Vagina (tissue), 2 donors: ENCODE results near the gene CRLF2.

ENCODE experiments used
- CTCF ChIP-seq, 3 experiments: fragments of 450-650 bp in 2 of 3; fragments of 200-600 bp in 1 of 3; sonication (generic) in 1 of 3; IDR thresholded peaks; one replicate each; pipeline ENCODE4 v1.5.1; 2017 to 2019; ENCODE audit warnings: antibody characterized with exemption in 3 of 3, mild to moderate bottlenecking in 2 of 3, moderate library complexity in 2 of 3
- POLR2AphosphoS5 ChIP-seq, 2 donors: sonication (generic); formaldehyde crosslinking; IDR thresholded peaks; one replicate each; pipeline ENCODE4 v1.9.0; 2017; ENCODE audit warnings: antibody characterized with exemption in 2 of 2, mild to moderate bottlenecking in 2 of 2, low read depth in 1 of 2; ENCODE audit not compliant: insufficient read depth in 1 of 2

- no peak for TF ChIP-seq POLR2AphosphoS5 (IDR thresholded peaks at IDR 0.05; ENCODE audit: insufficient read depth in 1 of 2, low read depth in 1 of 2)
- TF ChIP-seq CTCF (IDR thresholded peaks at IDR 0.05), result no peak
Measured at GRCh38 chrX:1162119-1162916, 50.1 kb downstream of the CRLF2 start.
